H1 (cell line): Measurements from ENCODE around the gene LAMC1. TPM values are rescaled to one million over a fixed set of nuclear protein-coding genes. Genes with fewer than 3 reads are reported as not detected.

Experiments used
- CTCF ChIA-PET: fragments of 300-600 bp; sonication (Branson Sonifier 250); formaldehyde crosslinking; loops from one replicate; lab custom pipeline; 2021; ENCODE audit not compliant: partially characterized antibody; lab: Charles Lee
- POLR2A ChIA-PET: fragments of 300-600 bp; sonication (Branson Sonifier 250); formaldehyde crosslinking; loops from one replicate; lab custom pipeline; 2021; ENCODE audit warnings: inconsistent platforms; ENCODE audit not compliant: partially characterized antibody; lab: Charles Lee
- DNase-seq, 2 experiments: peaks; one replicate each; pipeline versions ENCODE4 v3.0.0 to v3.0.0-alpha.2; 2010 to 2022; ENCODE audit warnings: low spot score in 2 of 2, low read depth in 1 of 2, mixed read lengths in 1 of 2
- FAIRE-seq: peaks from 2 replicates; lab custom pipeline; 2011; peaks lifted over from hg19 to GRCh38; lab: Jason Lieb, UNC
- H2AFZ ChIP-seq: 2 replicates; pipeline ENCODE4 v1.8.1; 2012; ENCODE audit warnings: low read length, inconsistent platforms
- H2AK5ac ChIP-seq: 2 replicates; pipeline ENCODE4 v1.6.1; 2013; ENCODE audit warnings: low read depth, low read length
- H2BK120ac ChIP-seq: replicated peaks from 2 replicates; pipeline ENCODE3; 2013; ENCODE audit warnings: low read depth, low read length, inconsistent platforms
- H2BK12ac ChIP-seq: 2 replicates; pipeline ENCODE4 v1.6.1; 2013; ENCODE audit warnings: low read depth, low read length
- H2BK15ac ChIP-seq: 2 replicates; pipeline ENCODE4 v1.6.1; 2013; ENCODE audit warnings: low read length
- H2BK20ac ChIP-seq: 2 replicates; pipeline ENCODE4 v1.6.1; 2013; ENCODE audit warnings: low read length
- H2BK5ac ChIP-seq: 2 replicates; pipeline ENCODE4 v1.6.1; 2013; ENCODE audit warnings: low read depth, low read length
- H3K14ac ChIP-seq: 2 replicates; pipeline ENCODE4 v1.6.1; 2013; ENCODE audit warnings: inconsistent platforms; ENCODE audit not compliant: insufficient read length
- H3K18ac ChIP-seq: 2 replicates; pipeline ENCODE4 v1.6.1; 2013; ENCODE audit warnings: low read length; ENCODE audit errors: extremely low read depth
- H3K23ac ChIP-seq: 2 replicates; pipeline ENCODE4 v1.6.1; 2013; ENCODE audit warnings: inconsistent platforms; ENCODE audit not compliant: insufficient read length
- H3K23me2 ChIP-seq: 2 replicates; pipeline ENCODE4 v1.6.1; 2013; ENCODE audit warnings: low read depth, low read length
- H3K27ac ChIP-seq: 2 replicates; pipeline ENCODE4 v1.6.1; 2011; ENCODE audit warnings: low read depth, low read length, inconsistent platforms
- H3K27me3 ChIP-seq, 4 experiments: replicated peaks in 1 of 4; 1 replicate in 1 of 4; 2 replicates in 3 of 4; pipeline versions ENCODE4 v1.6.1 to v1.8.1; 2011 to 2013; ENCODE audit warnings: low read length in 3 of 4, mild to moderate bottlenecking in 3 of 4, inconsistent platforms in 2 of 4, mixed read lengths in 2 of 4, moderate library complexity in 1 of 4; ENCODE audit not compliant: control insufficient read depth in 3 of 4, insufficient read depth in 3 of 4; ENCODE audit errors: extremely low read depth in 1 of 4
- H3K36me3 ChIP-seq, 4 experiments: 2 replicates each; pipeline versions ENCODE4 v1.6.1 to v1.8.1; 2011 to 2013; ENCODE audit warnings: mild to moderate bottlenecking in 4 of 4, low read length in 3 of 4, moderate library complexity in 2 of 4, control low read depth in 1 of 4, inconsistent platforms in 1 of 4; ENCODE audit not compliant: insufficient read depth in 4 of 4, control insufficient read depth in 2 of 4
- H3K4ac ChIP-seq: replicated peaks from 2 replicates; pipeline ENCODE3; 2013; ENCODE audit warnings: low read length, low read depth, mixed read lengths, inconsistent platforms; ENCODE audit not compliant: insufficient read length
- H3K4me1 ChIP-seq, 4 experiments: replicated peaks in 1 of 4; 1 replicate in 1 of 4; 2 replicates in 3 of 4; pipeline versions ENCODE4 v1.6.1 to v1.8.1; 2011 to 2013; ENCODE audit warnings: low read length in 3 of 4, inconsistent platforms in 2 of 4, mixed read lengths in 1 of 4; ENCODE audit not compliant: insufficient read depth in 4 of 4, control insufficient read depth in 3 of 4
- H3K4me2 ChIP-seq, 2 experiments: 2 replicates each; pipeline versions ENCODE4 v1.6.1 to v1.8.1; 2011 to 2013; ENCODE audit warnings: low read depth in 2 of 2, low read length in 2 of 2, control low read depth in 1 of 2, inconsistent platforms in 1 of 2, mild to moderate bottlenecking in 1 of 2; ENCODE audit not compliant: insufficient read depth in 1 of 2
- H3K4me3 ChIP-seq, 4 experiments: fragments of 200-600, 300-600 bp in 1 of 4; sonication (generic), shearing (Covaris generic), sonication (Bioruptor Twin) in 1 of 4; 2 replicates each; pipeline versions ENCODE4 v1.5.1 to v1.8.1; 2011 to 2016; ENCODE audit warnings: low read length in 4 of 4, low read depth in 3 of 4, control low read depth in 2 of 4, inconsistent platforms in 2 of 4, mild to moderate bottlenecking in 2 of 4, mixed read lengths in 1 of 4, moderate library complexity in 1 of 4; ENCODE audit not compliant: insufficient read depth in 2 of 4; ENCODE audit errors: extremely low read depth in 1 of 4
- H3K56ac ChIP-seq: replicated peaks from 2 replicates; pipeline ENCODE3; 2013; ENCODE audit warnings: low read depth, mild to moderate bottlenecking, mixed read lengths, low read length, inconsistent platforms; ENCODE audit not compliant: insufficient read length
- H3K79me1 ChIP-seq: 2 replicates; pipeline ENCODE4 v1.6.1; 2013; ENCODE audit warnings: low read depth, low read length, control low read depth
- H3K79me2 ChIP-seq, 2 experiments: 2 replicates each; pipeline versions ENCODE4 v1.6.1 to v1.8.1; 2012 to 2013; ENCODE audit warnings: low read length in 2 of 2, mild to moderate bottlenecking in 2 of 2, inconsistent platforms in 1 of 2; ENCODE audit not compliant: insufficient read depth in 2 of 2, control insufficient read depth in 1 of 2
- H3K9ac ChIP-seq, 4 experiments: replicated peaks in 1 of 4; 1 replicate in 1 of 4; 2 replicates in 3 of 4; pipeline versions ENCODE4 v1.6.1 to v1.8.1; 2011 to 2013; ENCODE audit warnings: low read depth in 3 of 4, low read length in 3 of 4, control low read depth in 2 of 4, mild to moderate bottlenecking in 2 of 4, moderate library complexity in 2 of 4, inconsistent platforms in 1 of 4; ENCODE audit errors: extremely low read depth in 1 of 4
- H3K9me3 ChIP-seq, 2 experiments: 2 replicates each; pipeline versions ENCODE4 v1.6.1 to v1.8.1; 2012 to 2013; ENCODE audit warnings: mild to moderate bottlenecking in 2 of 2, moderate library complexity in 2 of 2, control low read depth in 1 of 2, inconsistent platforms in 1 of 2, low read depth in 1 of 2, low read length in 1 of 2, mixed read lengths in 1 of 2; ENCODE audit not compliant: insufficient read depth in 2 of 2
- H4K20me1 ChIP-seq, 2 experiments: replicated peaks in 1 of 2; 2 replicates each; pipeline versions ENCODE3 to v1.8.1; 2011 to 2013; ENCODE audit warnings: inconsistent platforms in 2 of 2, low read length in 2 of 2, mild to moderate bottlenecking in 1 of 2; ENCODE audit not compliant: insufficient read depth in 2 of 2, control insufficient read depth in 1 of 2
- H4K5ac ChIP-seq: 2 replicates; pipeline ENCODE4 v1.6.1; 2013; ENCODE audit warnings: low read length, low read depth, mixed read lengths, inconsistent platforms; ENCODE audit not compliant: insufficient read length
- H4K8ac ChIP-seq: 2 replicates; pipeline ENCODE4 v1.8.0; 2013; ENCODE audit warnings: mild to moderate bottlenecking, moderate library complexity, low read length, inconsistent platforms; ENCODE audit not compliant: insufficient read depth; ENCODE audit errors: extremely low read depth
- H4K91ac ChIP-seq: replicated peaks from 2 replicates; pipeline ENCODE3; 2013; ENCODE audit warnings: low read length, mixed read lengths, inconsistent platforms; ENCODE audit not compliant: insufficient read length
- CBX8 ChIP-seq: fragments of 300-800, 300-1000 bp; sonication (generic); IDR thresholded peaks from 2 replicates; pipeline ENCODE4 v1.7.1; 2016; ENCODE audit warnings: low read depth, low read length, borderline replicate concordance
- CHD2 ChIP-seq: IDR thresholded peaks from 2 replicates; pipeline ENCODE4 v1.6.1; 2012; ENCODE audit warnings: low read length, improper control_type of control experiment
- CTBP2 ChIP-seq: IDR thresholded peaks from 2 replicates; pipeline ENCODE4 v1.7.0; 2011; ENCODE audit warnings: borderline replicate concordance, mild to moderate bottlenecking, moderate library complexity, mixed read lengths, low read length; ENCODE audit not compliant: insufficient read depth, insufficient read length
- EZH2 ChIP-seq: fragments of 200-600 bp; sonication (generic); IDR thresholded peaks from 2 replicates; pipeline ENCODE4 v1.7.1; 2012; ENCODE audit warnings: low read depth, mild to moderate bottlenecking, moderate library complexity, low read length, inconsistent platforms; ENCODE audit not compliant: severe bottlenecking
- MAFK ChIP-seq: IDR thresholded peaks from 2 replicates; pipeline ENCODE4 v1.6.1; 2012; ENCODE audit warnings: low read depth, mild to moderate bottlenecking, improper control_type of control experiment, low read length
- POU5F1 ChIP-seq: IDR thresholded peaks from 2 replicates; pipeline ENCODE4 v1.6.1; 2011; ENCODE audit warnings: low read depth, mild to moderate bottlenecking, low read length, moderate library complexity
- SIRT6 ChIP-seq: IDR thresholded peaks from one replicate; pipeline ENCODE4 v1.7.1; 2012; ENCODE audit warnings: low read length, inconsistent platforms
- SIX5 ChIP-seq: IDR thresholded peaks from 2 replicates; pipeline ENCODE4 v1.6.1; 2011; ENCODE audit warnings: mild to moderate bottlenecking, low read depth, low read length
- SP4 ChIP-seq: IDR thresholded peaks from 2 replicates; pipeline ENCODE4 v1.6.1; 2012; ENCODE audit warnings: low read length, inconsistent platforms
- TCF12 ChIP-seq: IDR thresholded peaks from 2 replicates; pipeline ENCODE4 v1.6.1; 2011; ENCODE audit warnings: low read depth, mild to moderate bottlenecking, low read length
- WGBS, 2 experiments: shearing (Covaris generic) in 1 of 2; methylation state at CpG; one replicate each; pipeline versions ENCODE4 v1.1.6 to v1.1.7; 2013 to 2015; ENCODE audit warnings: low lambda C conversion rate in 2 of 2, mixed read lengths in 2 of 2, inconsistent platforms in 1 of 2, low coverage in 1 of 2, missing lambda C conversion rate in 1 of 2; ENCODE audit not compliant: insufficient replicate concordance in 2 of 2, insufficient coverage in 1 of 2, insufficient read length in 1 of 2; ENCODE audit errors: extremely low coverage in 1 of 2, missing lambda C conversion rate in 1 of 2; 5-methylcytosine and 5-hydroxymethylcytosine counted together
- polyA plus RNA-seq, 7 experiments: library from polyadenylated mRNA; depleted of rRNA in 3 of 7; stranded (reverse) in 5 of 7; unstranded in 2 of 7; fragments of >200 nt in 5 of 7; fragments of 200-250 nt in 2 of 7; gene quantifications; 1 replicate in 5 of 7; 2 replicates in 1 of 7; 4 replicates in 1 of 7; pipeline versions ENCODE4 v1.2.1 to v1.2.3, GENCODE V29; 2011 to 2013; ENCODE audit warnings: missing spikeins in 2 of 7, mixed read lengths in 2 of 7
- total RNA-seq: library from RNA; stranded (reverse); fragmentation: NEBNext Ultra II Directional; extraction: Animal tissue kit (Norgen Biotek cat#: 25700); gene quantifications from 2 replicates; pipeline ENCODE4 v1.2.1, GENCODE V29; 2021
- TF ChIP-seq, protein P1 (sequence below): IDR thresholded peaks from 2 replicates; pipeline ENCODE4 v1.6.1; 2011; ENCODE audit warnings: low read length, improper control_type of control experiment

The LAMC1 gene
- total and polyA plus RNA-seq, 2 of the 8 experiments (the other 6 are each of a cell fraction or from before 2014, with no cell fraction given): 47.6 to 90.3 TPM

DNA sequence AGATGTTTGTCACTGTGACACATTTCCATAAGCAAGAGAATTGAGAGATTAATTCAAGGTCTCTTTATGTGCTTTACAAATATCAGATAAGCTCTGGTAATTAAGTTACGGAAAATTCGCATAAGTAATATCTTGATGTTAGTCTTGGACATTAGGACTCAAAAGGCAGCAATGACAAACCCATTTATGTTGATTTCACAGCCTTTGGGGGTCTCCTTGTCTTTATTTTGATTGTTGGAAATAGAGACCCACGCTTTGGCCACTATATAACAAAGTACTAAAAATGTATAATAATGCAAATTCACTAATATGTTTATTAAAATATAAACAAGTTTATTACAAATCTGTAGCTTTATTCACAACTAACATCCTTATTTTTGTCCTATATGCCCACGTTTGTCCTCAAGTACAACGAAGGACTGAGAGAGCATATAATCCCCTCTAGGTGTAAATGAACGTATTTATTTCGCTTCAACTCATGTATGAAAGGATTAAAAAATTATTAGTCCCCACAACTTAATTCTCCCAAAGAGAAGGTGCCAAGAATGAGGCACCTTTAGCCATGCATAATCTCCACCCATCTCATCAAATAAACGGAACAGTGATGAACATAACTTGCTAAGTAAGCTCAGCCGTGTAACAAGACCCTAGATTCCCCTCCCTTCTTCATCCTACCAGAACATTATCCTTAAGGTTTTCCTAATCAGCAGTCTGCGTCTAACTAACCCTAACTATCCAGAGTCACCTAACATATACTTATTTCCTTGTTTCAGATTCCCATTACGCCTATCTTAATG lies 1.6 kb upstream of the LAMC1 start:
- Histone ChIP-seq H3K36me3 (no peaks in the 10 kb centered on the region), H4K8ac (no peak overlapping the region), H3K4me2 (peak overlapping the region; percentile 84 to 90), H3K4ac (no peak overlapping the region), H2BK20ac (no peak overlapping the region), H4K5ac (no peak overlapping the region), H3K79me1 (no peaks in the 10 kb centered on the region), H3K79me2 (peaks cover 0 to 20% of the 10 kb centered on the region in 2 experiments; a peak in 2 of 4 replicates), H2AK5ac (no peak overlapping the region), H3K4me1 (peaks cover 0 to 5% (median 2%) of the 10 kb centered on the region in 4 experiments; a peak in 4 of 7 replicates), H3K27me3 (no peaks in the 10 kb centered on the region), H3K9me3 (no peaks in the 10 kb centered on the region), H3K4me3 (peak overlapping the region in 3 of 4 experiments; percentile 65 to 79 (median 68); a peak in 4 of 8 replicates), H3K18ac (no peak overlapping the region), H4K91ac (no peak overlapping the region), H3K14ac (no peak overlapping the region), H2BK120ac (no peak overlapping the region), H2BK12ac (no peak overlapping the region), H4K20me1 (peaks cover 6 to 8% of the 10 kb centered on the region in 2 experiments), H2AFZ (no peak overlapping the region), H3K23ac (no peak overlapping the region), H3K56ac (no peak overlapping the region), H3K23me2 (peaks cover 3% of the 10 kb centered on the region; the same call in 1 of the 2 replicates), H2BK15ac (no peak overlapping the region), H3K27ac (no peak overlapping the region), H2BK5ac (no peak overlapping the region), H3K9ac (0 out of 7 replicates have a peak overlapping the region, but pooled peaks of 1 of the 4 experiments have one; percentile 12)
- DNase-seq: no peak
- CTCF ChIA-PET: interaction anchor here (0.9 to 1.2 kb wide), 3 partner anchors 26 to 59 kb away, joined by 3 to 4 read pairs (median 3); no protein-coding TSS in a partner anchor
- 63% methylated on average over 11 of the region's 11 CpGs; no CpG with 5 or more reads in 1 of the 2 experiments for WGBS, 2 experiments
- POLR2A ChIA-PET: interaction anchor here (0.6 to 1.2 kb wide), 4 partner anchors 10 to 181 kb away, joined by 3 read pairs; no protein-coding TSS in a partner anchor
- peak; percentile 36 for FAIRE-seq
- TF ChIP-seq CHD2 (no peak), POU5F1 (no peak), MAFK (no peak), SP4 (no peak), CBX8 (no peak), EZH2 (no peak), SIX5 (no peak), SIRT6 (no peak), CTBP2 (no peak), TCF12 (no peak)
- TF ChIP-seq, protein P1, sequence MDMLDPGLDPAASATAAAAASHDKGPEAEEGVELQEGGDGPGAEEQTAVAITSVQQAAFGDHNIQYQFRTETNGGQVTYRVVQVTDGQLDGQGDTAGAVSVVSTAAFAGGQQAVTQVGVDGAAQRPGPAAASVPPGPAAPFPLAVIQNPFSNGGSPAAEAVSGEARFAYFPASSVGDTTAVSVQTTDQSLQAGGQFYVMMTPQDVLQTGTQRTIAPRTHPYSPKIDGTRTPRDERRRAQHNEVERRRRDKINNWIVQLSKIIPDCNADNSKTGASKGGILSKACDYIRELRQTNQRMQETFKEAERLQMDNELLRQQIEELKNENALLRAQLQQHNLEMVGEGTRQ: no peak
